GM21737 (cell line): Measurements from ENCODE around the gene USP3.

ENCODE experiments used
- ATAC-seq: cut with Tn5 transposase; IDR thresholded peaks from one replicate; pipeline ENCODE4 v1.9.1; 2021; ENCODE audit warnings: mild to moderate bottlenecking, moderate library complexity; ENCODE audit not compliant: unreplicated experiment

Gene USP3

DNA sequence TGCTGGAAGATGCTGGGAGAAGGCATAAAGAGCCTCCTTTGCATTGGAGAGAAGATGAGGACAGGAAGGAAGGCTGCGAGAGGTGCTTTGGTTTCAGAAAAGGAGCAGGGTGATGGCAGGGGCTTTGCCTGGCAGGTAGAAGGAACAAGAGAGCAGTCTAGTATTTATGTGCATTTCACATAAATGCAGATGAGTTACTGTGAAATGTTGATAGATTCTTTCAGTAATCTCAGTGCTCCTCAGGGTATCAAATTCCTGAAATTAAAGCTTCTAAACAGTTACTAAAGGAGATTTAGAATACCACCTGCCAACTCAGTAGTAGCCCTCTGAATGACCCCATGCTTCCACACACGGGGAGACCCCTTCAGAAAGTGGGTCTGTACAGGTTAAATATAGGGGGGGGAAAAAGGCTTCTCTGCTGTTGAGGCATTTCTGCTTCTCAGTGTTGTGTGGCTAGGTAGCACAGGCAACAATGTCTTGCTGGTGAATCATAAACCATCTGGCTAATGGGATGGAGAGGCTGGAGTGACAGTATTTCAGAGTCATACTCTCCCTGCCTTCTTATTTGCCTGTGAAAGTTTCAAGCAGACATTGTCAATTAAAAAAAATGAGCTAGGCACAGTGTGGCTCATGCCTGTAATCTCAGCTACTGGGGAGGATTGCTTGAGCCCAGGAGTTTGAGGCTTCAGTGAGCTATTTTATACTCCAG, 78.5 kb downstream of the USP3 start:
- ATAC-seq = no peak

DNA sequence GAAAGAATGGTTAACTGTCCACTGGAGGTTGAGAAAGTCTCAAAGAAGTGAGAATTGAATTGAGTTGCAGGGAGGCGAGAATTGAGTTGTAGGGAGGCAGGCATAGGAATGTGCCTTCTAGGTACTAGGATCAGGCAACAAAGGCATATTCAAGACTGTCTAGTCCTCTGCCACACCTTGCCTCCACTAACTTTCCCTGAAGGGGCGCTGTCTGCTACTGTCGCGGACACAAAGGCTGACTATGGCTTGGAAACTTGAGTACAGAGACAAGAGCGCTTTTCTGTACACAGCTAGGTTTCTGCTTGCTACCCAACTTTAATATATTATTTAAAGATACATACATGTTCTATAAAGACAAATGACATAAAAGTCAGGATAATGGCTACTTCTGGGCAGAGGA, 82.4 kb downstream of the USP3 start:
- ATAC-seq = no peak

DNA sequence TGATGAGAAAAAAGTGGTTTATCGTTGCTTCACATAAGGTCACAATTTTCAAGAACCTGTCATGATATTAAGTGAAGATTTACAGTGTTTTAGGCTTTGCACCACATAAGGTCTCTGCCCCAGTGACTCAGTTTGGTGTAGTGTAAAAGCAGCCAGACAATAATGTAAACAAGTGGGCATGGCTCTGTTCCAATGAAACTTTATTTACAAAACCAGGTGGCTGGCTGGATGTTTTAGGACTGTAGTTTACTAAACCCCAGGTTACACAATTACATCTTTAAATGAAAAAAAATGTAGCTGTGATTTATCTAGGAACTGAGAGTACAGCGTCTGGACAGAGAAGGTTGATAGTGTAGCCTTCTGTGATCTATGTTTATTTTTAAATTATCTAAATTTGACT, 83.1 kb downstream of the USP3 start:
- no peak for ATAC-seq

DNA sequence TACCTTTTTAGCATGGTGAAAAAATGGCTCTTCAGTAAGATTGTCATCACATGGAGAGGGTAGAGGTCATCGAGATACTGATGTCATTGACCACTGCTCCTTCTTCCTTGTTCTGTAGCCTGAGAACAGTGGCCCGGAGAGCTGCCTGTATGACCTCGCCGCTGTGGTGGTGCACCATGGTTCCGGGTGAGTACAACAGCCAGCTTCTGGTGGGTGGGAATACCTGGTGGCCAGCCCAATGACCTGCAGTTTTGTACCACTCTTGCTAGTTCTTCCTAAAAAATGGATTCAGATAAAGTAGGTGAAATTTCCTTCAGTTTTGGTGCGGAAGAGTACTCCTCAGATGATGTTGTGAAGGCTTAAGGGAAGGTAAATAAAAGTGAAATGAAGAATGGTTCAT, 84.4 kb downstream of the USP3 start:
- ATAC-seq = no peak

DNA sequence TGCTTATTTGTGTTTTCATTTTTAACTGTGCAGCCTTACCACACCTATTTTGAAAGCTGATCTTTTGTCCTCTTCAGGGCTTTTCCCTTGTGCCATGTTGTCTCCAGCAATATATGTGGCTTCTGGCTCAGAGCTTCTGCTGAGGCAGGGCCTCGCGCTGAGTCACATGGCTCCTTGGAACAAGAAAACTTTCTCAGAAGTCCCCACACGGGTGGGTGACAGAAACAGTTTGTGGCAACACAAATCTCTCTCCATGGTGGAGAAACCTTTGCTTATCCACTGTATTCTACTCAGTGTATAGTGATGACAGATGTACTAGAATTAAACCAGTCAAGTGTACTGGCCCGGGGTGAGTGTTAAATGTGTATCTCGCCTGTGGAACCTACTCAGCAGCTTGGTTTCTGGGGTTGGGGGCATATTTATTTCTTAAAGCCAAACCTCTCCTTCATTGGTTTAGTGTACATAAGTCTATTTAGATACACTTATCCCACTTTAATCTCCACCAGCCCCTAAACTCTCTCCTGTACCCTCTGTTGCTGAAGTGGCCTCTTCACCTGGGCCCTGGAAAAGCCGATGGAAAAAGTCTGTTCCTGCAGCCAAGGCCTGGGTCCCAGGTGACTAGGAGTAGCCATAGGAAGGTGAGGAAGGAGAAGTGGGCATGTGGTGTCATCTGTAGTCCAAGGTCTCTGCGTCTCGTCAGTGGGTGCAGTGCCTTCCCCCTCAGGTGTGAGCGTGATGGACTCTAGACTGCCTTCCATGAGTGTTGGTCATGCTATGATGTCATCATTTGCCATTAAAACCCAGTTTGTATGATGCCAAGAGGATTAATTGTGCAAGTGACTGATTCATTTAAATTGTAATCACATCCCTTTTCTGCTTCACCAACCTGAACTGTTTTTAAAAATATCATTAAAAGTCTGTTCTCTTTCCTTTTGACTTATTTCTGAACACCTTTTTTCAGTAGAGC, 89.6 kb downstream of the USP3 start:
- ATAC-seq = no peak

DNA sequence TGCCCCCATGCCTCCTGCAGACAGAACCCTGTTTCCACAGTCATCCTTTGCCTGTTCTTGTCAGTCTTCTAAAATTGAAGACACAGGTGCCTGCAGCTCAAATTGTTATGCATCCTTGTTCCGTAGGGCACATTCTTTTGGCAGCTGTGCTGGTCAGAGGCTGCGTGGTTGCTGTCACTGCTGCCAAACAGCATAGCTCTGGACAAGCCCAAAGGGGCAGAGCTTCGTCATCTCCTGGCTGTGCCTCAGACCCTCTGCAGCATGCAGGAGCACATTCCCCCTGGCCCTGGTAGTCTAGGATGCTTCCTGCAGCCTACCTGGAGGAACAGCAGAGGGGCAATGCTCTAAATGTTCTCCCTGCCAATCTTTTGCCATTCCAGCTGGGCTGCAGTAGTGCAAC, 90.7 kb downstream of the USP3 start:
- no peak for ATAC-seq

DNA sequence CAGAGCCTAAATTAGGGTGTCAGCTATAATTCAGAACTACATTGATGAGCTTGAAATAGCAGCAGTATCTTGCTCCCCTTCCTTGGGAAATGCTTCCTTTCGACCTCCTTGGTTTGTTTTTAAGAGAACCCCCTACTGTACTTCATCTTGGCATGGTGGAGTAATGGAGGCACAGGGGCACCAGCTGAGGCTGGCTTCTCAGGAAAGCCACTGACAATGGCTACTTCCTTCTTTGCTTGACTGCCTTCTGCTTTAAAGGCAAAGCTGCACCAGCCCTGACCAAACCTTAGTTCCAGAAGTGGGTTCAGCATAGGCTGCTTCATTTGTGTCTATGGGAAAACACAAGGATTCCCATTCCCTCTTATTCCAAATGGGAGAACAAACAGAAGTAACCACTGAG, 91.3 kb downstream of the USP3 start:
- ATAC-seq = no peak

DNA sequence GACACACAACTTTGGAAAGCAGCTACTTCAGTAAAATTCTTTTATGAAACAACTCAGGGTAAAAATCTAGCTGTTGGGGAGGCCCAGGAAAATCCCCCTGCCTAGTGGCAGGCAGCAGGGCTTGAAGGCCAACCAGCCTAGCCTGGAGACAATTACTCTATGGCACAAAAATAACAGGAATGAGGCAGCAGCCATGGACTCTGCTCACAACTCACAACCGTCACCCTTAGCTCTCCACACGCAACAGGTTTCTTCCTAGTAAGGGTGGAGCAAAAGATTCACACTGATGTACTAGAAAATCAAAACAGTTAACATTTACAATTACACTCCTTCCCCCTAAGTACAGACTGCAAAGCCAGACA, 92.3 kb downstream of the USP3 start:
- ATAC-seq = no peak

DNA sequence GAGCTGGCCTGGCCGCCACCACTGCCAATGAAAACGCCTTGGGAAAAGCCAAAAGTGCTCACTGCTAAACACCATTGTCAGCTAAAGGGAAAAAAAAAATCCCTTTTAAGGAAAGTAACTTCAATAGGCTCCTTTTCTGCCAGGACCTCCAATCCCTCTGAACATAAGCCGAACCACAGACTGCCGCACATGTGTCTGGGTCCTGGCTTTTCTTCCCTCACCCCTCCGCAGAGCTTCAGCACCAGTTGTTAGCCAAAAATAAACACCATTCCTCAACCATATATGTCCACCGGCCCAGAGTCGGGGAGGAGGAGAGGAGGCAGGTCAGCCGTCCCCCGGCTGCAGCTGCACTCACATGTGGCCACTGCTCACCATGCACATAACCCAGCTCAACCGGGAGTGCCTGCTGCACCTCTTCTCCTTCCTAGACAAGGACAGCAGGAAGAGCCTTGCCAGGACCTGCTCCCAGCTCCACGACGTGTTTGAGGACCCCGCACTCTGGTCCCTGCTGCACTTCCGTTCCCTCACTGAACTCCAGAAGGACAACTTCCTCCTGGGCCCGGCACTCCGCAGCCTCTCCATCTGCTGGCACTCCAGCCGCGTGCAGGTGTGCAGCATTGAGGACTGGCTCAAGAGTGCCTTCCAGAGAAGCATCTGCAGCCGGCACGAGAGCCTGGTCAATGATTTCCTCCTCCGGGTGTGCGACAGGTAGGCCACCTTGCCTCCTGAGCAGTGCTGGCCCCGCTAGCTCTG, 92.8 kb downstream of the USP3 start, which contains the start of gene FBXL22:
TSS of gene FBXL22 (plus strand) at position 350 of the 753 bp plus-strand sequence. CDS start at position 356, 6 bp downstream.
- no peak for ATAC-seq

DNA sequence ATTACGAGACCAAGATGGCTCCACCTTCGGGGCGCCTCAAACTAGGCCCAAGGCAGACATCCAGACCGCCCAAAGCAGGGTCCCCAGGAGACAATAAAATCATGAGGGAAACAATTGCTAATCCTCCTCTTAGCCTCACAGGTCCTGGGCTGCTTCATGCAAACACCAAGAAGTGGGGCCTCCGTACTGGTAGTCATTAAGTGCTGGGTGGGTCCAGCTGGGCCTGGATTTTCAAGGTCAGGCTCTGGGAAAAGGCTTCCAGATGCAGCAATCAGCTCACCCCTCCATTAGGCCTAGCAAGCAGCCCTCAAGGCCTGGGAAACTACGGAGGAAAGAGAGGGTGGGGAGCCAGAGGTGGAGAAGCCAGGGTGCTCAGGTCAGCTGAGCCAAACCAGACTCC, 93.4 kb downstream of the USP3 start:
- ATAC-seq = no peak

DNA sequence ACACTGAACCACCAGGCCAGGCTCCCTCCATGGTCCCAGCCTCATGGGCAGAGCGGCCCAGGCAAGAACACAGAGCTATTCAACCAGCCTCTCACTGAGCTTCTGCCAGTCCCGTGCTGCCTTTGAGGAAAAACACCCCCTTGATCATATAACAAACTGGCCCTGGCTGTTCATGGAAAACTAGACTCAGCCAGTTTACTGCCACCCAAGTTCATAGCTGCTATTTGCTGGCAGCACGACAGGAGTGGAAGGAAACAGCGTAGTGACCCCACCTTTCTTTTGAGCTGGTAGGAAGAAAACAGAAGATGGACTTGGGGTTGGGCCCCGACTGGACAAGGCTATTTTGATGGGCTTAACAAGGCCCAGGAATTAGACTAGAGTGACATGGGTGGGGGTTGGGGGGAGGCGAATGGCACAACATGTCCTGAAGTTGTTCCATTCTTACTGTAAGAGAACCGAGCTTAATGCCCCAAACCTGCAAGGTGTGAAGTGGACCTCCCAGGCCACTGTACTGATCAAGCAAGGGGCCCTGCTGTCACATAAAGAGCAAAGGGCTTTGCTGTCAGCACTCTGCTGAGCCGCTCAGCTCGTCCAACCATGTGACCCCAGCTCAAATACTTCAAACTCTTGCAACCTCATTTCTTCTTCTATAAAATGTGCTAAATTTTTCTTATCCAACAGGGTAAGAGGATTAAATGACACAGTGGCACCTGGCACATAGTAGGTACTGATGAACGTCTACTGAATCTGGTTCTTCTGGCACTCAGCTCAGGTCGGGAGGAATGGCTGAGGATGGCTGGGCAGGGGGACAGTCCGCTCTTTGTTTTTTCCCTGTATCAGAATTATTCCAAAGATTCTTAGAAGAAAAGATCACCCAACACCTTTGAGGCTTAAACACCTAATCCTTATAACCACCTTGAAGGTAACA, 94.3 kb downstream of the USP3 start:
- no peak for ATAC-seq

DNA sequence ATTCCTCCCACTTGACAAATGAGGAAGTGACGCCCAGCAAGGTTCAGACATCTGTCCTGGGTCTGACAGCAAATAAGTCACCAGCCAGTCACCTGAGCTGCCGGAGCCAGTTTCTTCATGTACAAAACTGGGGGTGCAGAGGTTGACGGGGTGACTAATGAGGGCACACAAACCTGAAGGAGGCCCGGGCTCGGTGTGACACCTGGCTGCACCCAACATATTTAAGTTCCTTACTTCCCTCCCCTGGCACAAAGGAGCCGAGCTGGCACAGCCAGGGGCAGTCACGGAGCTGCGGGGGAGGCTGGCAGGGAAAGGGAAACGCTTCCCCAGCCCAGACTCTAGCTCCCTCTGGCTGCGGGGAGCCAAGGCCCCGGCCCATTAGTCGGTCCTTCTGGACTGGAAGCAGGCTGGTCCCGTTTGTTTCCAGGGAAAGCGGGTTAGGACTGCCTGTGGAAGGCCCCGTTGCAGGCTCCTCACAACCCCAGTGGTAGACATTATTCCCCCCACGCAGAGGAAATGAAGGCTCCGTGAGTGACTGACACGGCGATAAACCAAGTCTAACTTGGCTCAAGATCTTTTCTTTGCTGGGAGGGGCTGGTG, 95.1 kb downstream of the USP3 start:
- no peak for ATAC-seq

DNA sequence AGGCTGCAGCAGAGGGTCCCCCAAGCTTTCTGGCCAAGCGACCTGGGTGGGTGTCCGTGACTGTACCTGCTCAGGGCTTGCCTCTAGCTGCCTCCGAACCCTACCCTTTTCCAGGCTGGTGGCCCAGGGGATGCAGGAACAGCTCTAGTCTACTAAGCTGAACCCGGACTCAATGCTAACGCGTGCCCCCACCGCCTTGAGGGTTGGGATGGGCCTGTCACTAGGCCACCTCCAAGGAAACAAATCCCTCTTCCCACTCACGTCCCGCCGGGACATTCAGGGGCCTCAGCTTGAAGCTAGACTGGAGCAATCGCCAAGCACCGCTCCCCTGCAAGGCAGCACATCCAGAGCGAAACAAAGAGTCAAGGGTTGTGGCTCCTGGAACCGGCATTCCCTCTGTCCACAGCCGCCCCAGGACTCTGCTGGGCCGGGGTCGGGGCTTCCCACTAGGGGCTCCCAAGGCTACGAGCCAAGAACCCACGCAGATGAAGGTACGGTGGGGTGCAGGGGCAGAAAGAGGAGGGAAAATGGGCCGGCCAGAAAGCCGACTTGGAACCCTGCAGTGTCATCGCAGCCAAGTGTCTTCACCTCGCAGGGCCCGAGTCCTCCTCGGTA, 95.7 kb downstream of the USP3 start:
- ATAC-seq = peak; percentile 1

DNA sequence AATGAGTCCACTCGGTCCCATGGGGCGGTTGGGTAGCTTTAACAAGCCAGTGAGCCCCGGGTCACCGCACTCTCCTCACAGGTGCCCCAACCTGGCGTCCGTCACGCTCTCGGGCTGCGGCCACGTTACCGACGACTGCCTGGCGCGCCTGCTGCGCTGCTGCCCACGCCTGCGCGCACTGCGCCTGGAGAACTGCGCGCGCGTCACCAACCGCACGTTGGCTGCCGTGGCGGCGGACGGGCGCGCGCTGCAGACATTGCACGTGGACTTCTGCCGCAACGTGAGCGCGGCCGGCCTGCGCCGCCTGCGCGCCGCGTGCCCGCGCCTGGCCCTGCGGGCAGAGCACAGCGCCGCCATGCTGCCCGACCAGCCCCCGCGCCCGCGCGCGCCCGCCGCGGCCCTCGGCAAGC, 96.2 kb downstream of the USP3 start:
- ATAC-seq = peak; percentile 61

DNA sequence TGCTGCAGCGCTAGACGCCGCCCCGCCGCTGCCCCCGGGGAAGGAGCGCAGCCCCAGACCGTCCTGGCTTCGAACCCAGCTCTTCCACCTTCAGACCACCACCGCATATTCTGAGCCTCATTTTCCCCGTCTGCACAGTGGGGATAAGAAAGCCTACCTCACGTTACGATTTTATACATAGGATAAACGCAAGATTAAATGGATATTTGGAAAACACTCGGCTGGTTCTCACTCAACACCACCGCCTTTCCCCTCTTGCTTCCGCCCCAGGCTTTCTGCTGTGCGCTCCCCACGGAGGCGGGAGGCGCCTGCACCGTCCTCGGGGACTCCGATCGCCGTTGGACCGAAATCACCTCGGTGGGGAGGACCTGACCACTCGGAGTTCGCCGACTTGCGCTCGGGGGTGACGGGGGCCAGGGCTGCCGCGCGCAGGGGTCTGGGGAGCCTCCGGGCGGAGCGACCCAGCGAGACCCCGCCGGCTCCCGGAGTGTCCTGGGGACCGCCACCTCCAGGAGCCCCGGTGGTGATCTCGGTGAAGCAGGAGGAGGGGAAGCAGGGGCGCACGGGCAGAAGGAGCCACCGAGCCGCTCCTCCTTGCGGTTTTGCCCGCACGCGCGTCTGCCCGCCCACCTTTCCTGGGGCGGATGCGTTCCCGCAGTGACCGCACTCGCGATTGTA, 96.8 kb downstream of the USP3 start:
- peak; percentile 16 for ATAC-seq

DNA sequence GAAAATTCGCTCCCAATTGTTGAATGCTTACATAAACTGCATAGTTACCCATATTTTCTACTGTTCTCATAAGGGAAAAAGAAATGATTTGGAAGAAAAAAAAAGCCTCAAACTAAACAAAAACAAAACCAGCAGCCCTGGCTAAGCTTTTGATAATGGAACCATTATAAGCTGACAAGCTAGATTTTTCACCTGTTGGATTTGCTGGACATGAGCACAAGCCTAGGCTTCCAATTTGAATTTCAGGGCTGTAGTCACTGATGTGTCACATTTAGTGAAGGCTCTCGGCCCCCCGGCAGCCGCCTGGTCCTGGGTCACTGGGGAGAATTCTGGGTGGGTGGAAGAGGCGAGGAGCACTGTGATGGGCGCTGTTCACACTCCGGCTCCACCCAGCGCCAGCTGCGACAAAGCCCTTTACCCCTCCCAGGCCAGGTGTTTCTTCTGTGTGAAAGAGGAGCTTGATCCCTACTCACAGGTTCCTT, 97.4 kb downstream of the USP3 start:
- ATAC-seq = no peak

DNA sequence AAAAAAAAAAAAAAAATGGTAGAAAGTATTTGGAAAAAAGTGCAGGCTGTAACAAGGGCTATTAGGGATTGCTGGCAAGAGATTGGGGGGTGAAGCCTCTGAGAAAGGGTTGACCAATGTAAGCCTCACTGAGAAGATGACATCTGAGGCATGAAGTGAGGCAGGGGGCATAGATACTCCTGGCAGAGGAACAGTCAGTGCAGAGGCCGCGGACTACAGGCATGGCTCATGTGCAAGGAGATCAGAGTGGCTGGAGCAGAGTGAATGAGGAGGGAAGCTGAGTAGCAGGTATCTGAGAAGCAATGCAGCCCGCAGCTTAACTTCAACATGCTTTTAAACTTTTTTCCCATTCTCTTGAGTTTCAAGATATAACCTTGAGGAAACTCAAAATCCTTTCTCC, 98.2 kb downstream of the USP3 start:
- ATAC-seq = no peak

DNA sequence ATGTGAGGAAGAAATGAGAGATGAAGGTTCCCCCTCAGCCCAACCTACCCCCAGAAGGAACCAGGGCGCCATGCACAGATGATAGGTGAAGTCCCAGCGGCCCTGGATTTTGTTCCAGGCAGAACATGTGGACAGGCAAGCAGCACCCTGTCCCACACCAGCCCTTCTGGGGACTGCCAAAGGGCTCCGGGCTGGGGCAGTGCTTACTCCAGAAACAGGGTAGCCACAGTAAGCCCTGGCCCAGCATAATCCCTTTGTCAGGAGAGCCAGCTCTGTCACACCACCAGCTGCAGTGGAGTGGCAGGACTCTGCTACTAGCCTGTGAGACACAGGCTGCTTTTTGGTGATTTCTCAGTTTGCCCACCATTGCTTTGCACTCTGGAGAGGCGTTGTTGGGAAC, 99.1 kb downstream of the USP3 start:
- no peak for ATAC-seq

DNA sequence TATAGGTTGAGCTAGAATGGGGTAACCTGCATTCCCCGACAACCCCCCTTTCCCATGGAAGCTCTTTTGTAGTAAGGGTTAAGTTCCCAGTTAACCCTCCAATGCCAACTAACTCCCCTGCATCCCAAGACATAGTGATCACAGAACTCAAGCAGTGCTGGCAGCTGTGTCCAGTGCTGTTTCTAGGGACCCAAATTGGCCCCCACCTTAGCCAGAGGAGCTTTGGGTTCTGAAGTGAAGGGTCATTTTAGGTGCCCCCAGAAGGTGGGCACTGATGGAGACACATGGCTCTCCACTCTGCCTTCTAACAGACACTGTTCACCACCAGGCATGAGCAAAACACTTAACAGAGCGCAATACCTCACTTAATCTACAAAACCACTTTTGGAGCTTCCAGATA, 99.9 kb downstream of the USP3 start:
- no peak for ATAC-seq
